Measurements from ENCODE around the gene SH3RF3. TPM values are rescaled to one million over a fixed set of nuclear protein-coding genes. Genes with fewer than 3 reads are reported as not detected.

Gene SH3RF3
- total RNA-seq, 1 experiment from 2014 or later = 4.9 TPM

DNA sequence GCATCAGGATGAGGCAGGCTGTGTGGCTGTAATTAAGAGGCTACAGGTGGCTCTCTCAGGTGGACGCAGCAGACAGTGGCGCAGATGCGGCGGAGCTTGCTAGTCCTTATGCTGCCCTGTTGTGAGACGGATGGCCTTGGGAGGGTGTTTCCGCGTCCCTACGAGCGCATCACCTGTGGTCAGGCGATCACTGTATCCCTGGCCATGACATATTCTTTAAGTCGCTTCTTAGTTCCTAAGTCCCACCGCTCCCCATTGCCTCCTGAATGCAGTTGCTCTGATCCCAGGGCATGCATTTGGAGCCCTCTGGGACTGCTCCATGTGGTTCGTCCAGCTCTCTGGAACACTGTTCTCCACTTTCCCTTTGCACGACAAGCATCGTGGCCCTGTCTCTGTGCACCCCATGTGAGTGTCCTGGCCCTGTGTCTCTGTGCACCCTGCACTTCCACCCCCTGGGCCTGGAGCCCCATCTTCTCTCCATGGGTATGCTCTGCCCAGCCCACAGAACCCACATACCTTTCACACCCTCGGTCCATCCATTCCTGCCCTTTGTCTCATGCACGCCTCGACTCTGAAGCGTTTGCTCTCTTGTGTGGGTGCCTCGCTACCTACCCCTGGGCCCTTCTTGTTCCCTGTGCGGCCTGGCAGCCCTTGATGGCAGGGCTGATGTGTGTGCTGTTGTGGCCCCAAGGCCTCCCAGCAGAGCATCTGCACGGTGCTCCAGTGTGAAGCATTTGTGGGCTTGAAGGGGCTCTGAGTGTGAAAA, 74.4 kb downstream of the SH3RF3 start:
- Histone ChIP-seq H3K4me3 (ENCODE audit: low read depth in 2 of 2, low read length in 2 of 2) (no peak overlapping the region), H3K36me3 (ENCODE audit: control insufficient read depth, insufficient read depth, low read length) (no peaks in the 10 kb centered on the region), H3K4me1 (ENCODE audit: control insufficient read depth, insufficient read depth, low read length) (no peaks in the 10 kb centered on the region; the same call in 1 of the 2 replicates), H3K27me3 (ENCODE audit: control insufficient read depth, insufficient read depth, low read length) (no peaks in the 10 kb centered on the region), H3K9me3 (ENCODE audit: control insufficient read depth, insufficient read depth, low read depth, low read length) (no peaks in the 10 kb centered on the region), H3K27ac (ENCODE audit: low read length) (no peak overlapping the region)
- CTCF ChIA-PET = no interaction called here
- intact Hi-C loops (cut with micrococcal nuclease; ENCODE audit: unreplicated experiment) = no loop called here
- in situ Hi-C loops (cut with HindIII; ENCODE audit: low pct_unique_long_range_greater_than_20kb, low sequenced_read_pairs) = no loop called here
- DNase-seq (ENCODE audit: low read depth, low spot score) (no peak), ATAC-seq (no peak)
- TF ChIP-seq, protein P1, sequence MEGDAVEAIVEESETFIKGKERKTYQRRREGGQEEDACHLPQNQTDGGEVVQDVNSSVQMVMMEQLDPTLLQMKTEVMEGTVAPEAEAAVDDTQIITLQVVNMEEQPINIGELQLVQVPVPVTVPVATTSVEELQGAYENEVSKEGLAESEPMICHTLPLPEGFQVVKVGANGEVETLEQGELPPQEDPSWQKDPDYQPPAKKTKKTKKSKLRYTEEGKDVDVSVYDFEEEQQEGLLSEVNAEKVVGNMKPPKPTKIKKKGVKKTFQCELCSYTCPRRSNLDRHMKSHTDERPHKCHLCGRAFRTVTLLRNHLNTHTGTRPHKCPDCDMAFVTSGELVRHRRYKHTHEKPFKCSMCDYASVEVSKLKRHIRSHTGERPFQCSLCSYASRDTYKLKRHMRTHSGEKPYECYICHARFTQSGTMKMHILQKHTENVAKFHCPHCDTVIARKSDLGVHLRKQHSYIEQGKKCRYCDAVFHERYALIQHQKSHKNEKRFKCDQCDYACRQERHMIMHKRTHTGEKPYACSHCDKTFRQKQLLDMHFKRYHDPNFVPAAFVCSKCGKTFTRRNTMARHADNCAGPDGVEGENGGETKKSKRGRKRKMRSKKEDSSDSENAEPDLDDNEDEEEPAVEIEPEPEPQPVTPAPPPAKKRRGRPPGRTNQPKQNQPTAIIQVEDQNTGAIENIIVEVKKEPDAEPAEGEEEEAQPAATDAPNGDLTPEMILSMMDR (IDR thresholded peaks at IDR 0.05) = no peak
- TF ChIP-seq POLR2AphosphoS5 (IDR thresholded peaks at IDR 0.05; ENCODE audit: low read depth, low read length) (no peak), SIN3A (IDR thresholded peaks at IDR 0.05; ENCODE audit: borderline replicate concordance, insufficient read depth, low read depth, low read length) (no peak), TCF7L2 (IDR thresholded peaks at IDR 0.05; ENCODE audit: low read depth, low read length) (no peak)
- TF ChIP-seq, protein P2, sequence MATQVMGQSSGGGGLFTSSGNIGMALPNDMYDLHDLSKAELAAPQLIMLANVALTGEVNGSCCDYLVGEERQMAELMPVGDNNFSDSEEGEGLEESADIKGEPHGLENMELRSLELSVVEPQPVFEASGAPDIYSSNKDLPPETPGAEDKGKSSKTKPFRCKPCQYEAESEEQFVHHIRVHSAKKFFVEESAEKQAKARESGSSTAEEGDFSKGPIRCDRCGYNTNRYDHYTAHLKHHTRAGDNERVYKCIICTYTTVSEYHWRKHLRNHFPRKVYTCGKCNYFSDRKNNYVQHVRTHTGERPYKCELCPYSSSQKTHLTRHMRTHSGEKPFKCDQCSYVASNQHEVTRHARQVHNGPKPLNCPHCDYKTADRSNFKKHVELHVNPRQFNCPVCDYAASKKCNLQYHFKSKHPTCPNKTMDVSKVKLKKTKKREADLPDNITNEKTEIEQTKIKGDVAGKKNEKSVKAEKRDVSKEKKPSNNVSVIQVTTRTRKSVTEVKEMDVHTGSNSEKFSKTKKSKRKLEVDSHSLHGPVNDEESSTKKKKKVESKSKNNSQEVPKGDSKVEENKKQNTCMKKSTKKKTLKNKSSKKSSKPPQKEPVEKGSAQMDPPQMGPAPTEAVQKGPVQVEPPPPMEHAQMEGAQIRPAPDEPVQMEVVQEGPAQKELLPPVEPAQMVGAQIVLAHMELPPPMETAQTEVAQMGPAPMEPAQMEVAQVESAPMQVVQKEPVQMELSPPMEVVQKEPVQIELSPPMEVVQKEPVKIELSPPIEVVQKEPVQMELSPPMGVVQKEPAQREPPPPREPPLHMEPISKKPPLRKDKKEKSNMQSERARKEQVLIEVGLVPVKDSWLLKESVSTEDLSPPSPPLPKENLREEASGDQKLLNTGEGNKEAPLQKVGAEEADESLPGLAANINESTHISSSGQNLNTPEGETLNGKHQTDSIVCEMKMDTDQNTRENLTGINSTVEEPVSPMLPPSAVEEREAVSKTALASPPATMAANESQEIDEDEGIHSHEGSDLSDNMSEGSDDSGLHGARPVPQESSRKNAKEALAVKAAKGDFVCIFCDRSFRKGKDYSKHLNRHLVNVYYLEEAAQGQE (IDR thresholded peaks at IDR 0.05; ENCODE audit: insufficient read depth in 1 of 2, low read depth in 2 of 2, low read length in 1 of 2) = no peak
- BruUV-seq (replicated peaks) = no TSS peak
- POLR2A ChIA-PET = no interaction called here

DNA sequence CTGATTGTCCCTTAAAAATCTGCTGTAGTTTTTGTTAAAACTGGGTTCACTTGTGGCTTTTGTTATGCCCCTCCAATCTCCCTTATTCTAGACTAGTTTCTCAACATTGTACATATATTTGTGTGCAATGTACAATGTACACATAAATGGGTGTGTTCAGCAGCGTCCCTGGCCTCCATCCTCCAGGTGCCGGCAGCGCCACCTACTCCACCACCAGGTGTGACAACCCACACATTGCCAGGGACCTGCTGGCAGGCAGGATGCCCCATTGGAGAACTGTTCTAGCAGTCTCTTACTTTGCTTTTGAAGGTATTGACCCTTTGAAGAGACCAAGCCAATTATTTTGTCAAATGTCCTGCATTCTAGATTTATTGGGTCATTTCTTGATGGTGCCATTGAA, 75.4 kb downstream of the SH3RF3 start:
- ATAC-seq (no peak), DNase-seq (ENCODE audit: low read depth, low spot score) (no peak)
- in situ Hi-C loops (cut with HindIII; ENCODE audit: low pct_unique_long_range_greater_than_20kb, low sequenced_read_pairs) (no loop called here), intact Hi-C loops (cut with micrococcal nuclease; ENCODE audit: unreplicated experiment) (no loop called here)
- Histone ChIP-seq H3K27ac (ENCODE audit: low read length) (no peak overlapping the region), H3K27me3 (ENCODE audit: control insufficient read depth, insufficient read depth, low read length) (no peaks in the 10 kb centered on the region), H3K4me1 (ENCODE audit: control insufficient read depth, insufficient read depth, low read length) (peaks cover 6% of the 10 kb centered on the region), H3K36me3 (ENCODE audit: control insufficient read depth, insufficient read depth, low read length) (no peaks in the 10 kb centered on the region), H3K9me3 (ENCODE audit: control insufficient read depth, insufficient read depth, low read depth, low read length) (no peaks in the 10 kb centered on the region), H3K4me3 (ENCODE audit: low read depth in 2 of 2, low read length in 2 of 2) (no peak overlapping the region)
- ChIA-PET POLR2A (no interaction called here), CTCF (no interaction called here)
- BruUV-seq (replicated peaks) = no TSS peak
- TF ChIP-seq, protein P1 (IDR thresholded peaks at IDR 0.05) = no peak
- TF ChIP-seq POLR2AphosphoS5 (IDR thresholded peaks at IDR 0.05; ENCODE audit: low read depth, low read length) (no peak), TCF7L2 (IDR thresholded peaks at IDR 0.05; ENCODE audit: low read depth, low read length) (no peak), SIN3A (IDR thresholded peaks at IDR 0.05; ENCODE audit: borderline replicate concordance, insufficient read depth, low read depth, low read length) (no peak)
- TF ChIP-seq, protein P2 (IDR thresholded peaks at IDR 0.05; ENCODE audit: insufficient read depth in 1 of 2, low read depth in 2 of 2, low read length in 1 of 2) = no peak

Data from Panc1 (cell line).